ENCODE measurements around the gene CROCC. TPM values are rescaled to one million over a fixed set of nuclear protein-coding genes. Genes with fewer than 3 reads are reported as not detected.

CROCC gene
- total RNA-seq, 4 donors from 2014 or later: 15.2 to 33.1 (median 22.1) TPM

GRCh38 chr1:17016317-17016661 is 94.6 kb downstream of the CROCC start:
- Histone ChIP-seq H3K27ac (no peak overlapping the region), H3K36me3 (peaks cover 25 to 28% of the 10 kb centered on the region in 2 donors), H3K4me3 (replicated peaks in 1 of 3) (no peak overlapping the region), H3K27me3 (no peaks in the 10 kb centered on the region), H3K4me1 (peaks cover 0 to 6% of the 10 kb centered on the region in 2 donors), H3K9me3 (no peaks in the 10 kb centered on the region)
- WGBS, 2 donors: 54 to 68% methylated on average over 5 of the region's 5 CpGs
- DNase-seq: no peak
- intact Hi-C loops (cut with DNase I): no loop called here
- TF ChIP-seq POLR2A (IDR thresholded peaks at IDR 0.05): no peak
- no peak for TF ChIP-seq CTCF (IDR thresholded peaks at IDR 0.05)

GRCh38 chr1:17017435-17017834 is 95.7 kb downstream of the CROCC start:
- 97 to 98% methylated on average over 7 of the region's 7 CpGs for whole genome bisulfite sequencing, 2 donors
- H3K4me3 ChIP-seq (replicated peaks in 1 of 3): no peak overlapping the region
- intact Hi-C loops (cut with DNase I): no loop called here
- peaks cover 0 to 2% of the 10 kb centered on the region in 2 donors for H3K4me1 ChIP-seq
- H3K9me3 ChIP-seq: no peaks in the 10 kb centered on the region
- no peak for DNase-seq
- H3K36me3 ChIP-seq: peaks cover 36 to 40% of the 10 kb centered on the region in 2 donors
- no peak for TF ChIP-seq CTCF (IDR thresholded peaks at IDR 0.05)
- no peak for TF ChIP-seq POLR2A (IDR thresholded peaks at IDR 0.05)
- no peak overlapping the region for H3K27ac ChIP-seq
- H3K27me3 ChIP-seq: no peaks in the 10 kb centered on the region

- H3K4me1 ChIP-seq: no peaks in the 10 kb centered on the region
- no peaks in the 10 kb centered on the region for H3K27me3 ChIP-seq
- WGBS, 2 donors: 32 to 33% methylated on average over 1 of the region's 1 CpG
- H3K9me3 ChIP-seq: no peaks in the 10 kb centered on the region
- DNase-seq: no peak
- no peak overlapping the region for H3K4me3 ChIP-seq (replicated peaks in 1 of 3)
- TF ChIP-seq CTCF (IDR thresholded peaks at IDR 0.05) (no peak), POLR2A (IDR thresholded peaks at IDR 0.05) (no peak)
- intact Hi-C loops (cut with DNase I): no loop called here
- H3K27ac ChIP-seq: no peak overlapping the region
- H3K36me3 ChIP-seq: peaks cover 49 to 50% of the 10 kb centered on the region in 2 donors
Measured at GRCh38 chr1:17018849-17019248, 97.1 kb downstream of the CROCC start.

GRCh38 chr1:17020502-17020901 is 98.8 kb downstream of the CROCC start:
- peaks cover 51 to 57% of the 10 kb centered on the region in 2 donors for H3K36me3 ChIP-seq
- intact Hi-C loops (cut with DNase I): no loop called here
- H3K4me1 ChIP-seq: no peaks in the 10 kb centered on the region
- H3K9me3 ChIP-seq: no peaks in the 10 kb centered on the region
- TF ChIP-seq POLR2A (IDR thresholded peaks at IDR 0.05) (no peak), CTCF (IDR thresholded peaks at IDR 0.05) (no peak)
- WGBS, 2 donors: 96 to 100% methylated on average over 2 of the region's 2 CpGs
- H3K27me3 ChIP-seq: no peaks in the 10 kb centered on the region
- H3K4me3 ChIP-seq (replicated peaks in 1 of 3): no peak overlapping the region
- no peak overlapping the region for H3K27ac ChIP-seq
- no peak for DNase-seq

GRCh38 chr1:17021896-17022295 is 100.2 kb downstream of the CROCC start:
- H3K9me3 ChIP-seq: no peaks in the 10 kb centered on the region
- H3K36me3 ChIP-seq: peaks cover 60 to 64% of the 10 kb centered on the region in 2 donors
- DNase-seq: no peak
- intact Hi-C loops (cut with DNase I): no loop called here
- H3K27ac ChIP-seq: no peak overlapping the region
- TF ChIP-seq POLR2A (IDR thresholded peaks at IDR 0.05) (no peak), CTCF (IDR thresholded peaks at IDR 0.05) (no peak)
- no peak overlapping the region for H3K4me3 ChIP-seq (replicated peaks in 1 of 3)
- H3K27me3 ChIP-seq: no peaks in the 10 kb centered on the region
- H3K4me1 ChIP-seq: no peaks in the 10 kb centered on the region
- WGBS, 2 donors: 87 to 95% methylated on average over 10 of the region's 10 CpGs

Small RNA genes within 50 kb of the gene (small RNA-seq; reads per million reads assigned to genes)
- gene RNU1-2: not detected
- not detected for gene RNU1-5P

Other genes starting within 250 kb of the CROCC start
- gene RNU1-4, start 181.4 kb upstream of the CROCC start, total RNA-seq: under 1 TPM; under 0.01 TPM
- gene RNU1-2, start 26.0 kb upstream of the CROCC start, total RNA-seq: under 1 TPM; under 0.01 TPM
- 10 to 100 TPM in 2 of 4 donors, 1 to 10 TPM in 2; 1.4 to 21.1 (median 9.1) TPM for gene MFAP2, start 58.7 kb downstream of the CROCC start, total RNA-seq
- gene ATP13A2, start 90.0 kb downstream of the CROCC start, total RNA-seq: 10 to 100 TPM; 28.7 to 47.0 (median 35.8) TPM
- 100 to 1,000 TPM; 112 to 162 (median 136) TPM for gene SDHB, start 132.1 kb downstream of the CROCC start, total RNA-seq
- gene PADI2, start 197.5 kb downstream of the CROCC start, total RNA-seq: under 1 TPM; 0.13 to 0.49 (median 0.38) TPM

Measured in thyroid gland (tissue), 4 donors.